Progenitor cell of endocrine pancreas (in vitro differentiated cells): ENCODE results near the gene DNAJC18. TPM values are rescaled to one million over a fixed set of nuclear protein-coding genes. Genes with fewer than 3 reads are reported as not detected.

Experiments
- DNase-seq: peaks from one replicate; pipeline ENCODE4 v3.0.0; 2021; ENCODE audit warnings: low spot score; ENCODE audit not compliant: unreplicated experiment
- H3K27ac Mint-ChIP-seq: 2 replicates; pipeline ENCODE4 v1.8.0; 2021; ENCODE audit warnings: mild to moderate bottlenecking, moderate library complexity, mixed read lengths
- H3K27me3 Mint-ChIP-seq: 2 replicates; pipeline ENCODE4 v1.8.0; 2021; ENCODE audit warnings: mixed read lengths
- H3K36me3 Mint-ChIP-seq: 2 replicates; pipeline ENCODE4 v1.8.0; 2022; ENCODE audit warnings: mixed read lengths; ENCODE audit not compliant: insufficient read depth
- H3K4me1 Mint-ChIP-seq: 2 replicates; pipeline ENCODE4 v1.8.0; 2021; ENCODE audit warnings: low read depth, mixed read lengths
- H3K4me3 Mint-ChIP-seq: 2 replicates; pipeline ENCODE4 v1.8.0; 2021; ENCODE audit warnings: low read depth, mild to moderate bottlenecking, moderate library complexity, mixed read lengths
- H3K9me3 Mint-ChIP-seq: 2 replicates; pipeline ENCODE4 v1.8.0; 2021; ENCODE audit warnings: low read depth, mixed read lengths
- total RNA-seq: library from RNA; stranded (reverse); gene quantifications from 2 replicates; pipeline ENCODE4 v1.2.1, GENCODE V29; 2021
- TF ChIP-seq, protein P1 (sequence below): fragments of 200-600 bp; sonication (generic); IDR thresholded peaks from one replicate; pipeline ENCODE4 v1.5.0; 2021; ENCODE audit warnings: antibody characterized with exemption, mild to moderate bottlenecking; ENCODE audit not compliant: unreplicated experiment

DNAJC18 gene
- total RNA-seq, 1 donor from 2014 or later: 23.3 TPM

DNA sequence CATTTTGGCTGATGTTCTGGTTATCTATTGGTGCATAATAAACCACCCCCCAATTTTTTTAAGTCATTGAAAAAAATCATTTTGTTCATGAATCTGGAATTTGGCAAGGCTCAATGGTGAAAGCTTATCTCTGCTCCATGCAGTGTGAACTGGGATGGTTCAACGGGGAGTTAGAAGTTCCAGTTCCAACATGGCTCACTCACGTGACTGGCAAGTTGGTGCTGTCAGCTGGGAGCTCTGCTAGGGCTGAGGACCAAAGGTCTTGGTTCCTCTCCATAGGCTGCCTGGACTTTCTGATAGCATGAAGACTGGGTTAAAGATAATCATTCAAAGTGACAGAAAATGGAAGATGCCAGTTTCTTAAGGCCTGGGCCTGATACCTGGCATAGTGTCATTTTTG lies 32.4 kb downstream of the DNAJC18 start:
- Mint-ChIP-seq H3K36me3 (no peaks in the 10 kb centered on the region), H3K9me3 (no peaks in the 10 kb centered on the region), H3K4me1 (peaks cover 13% of the 10 kb centered on the region), H3K27ac (no peak overlapping the region), H3K27me3 (no peaks in the 10 kb centered on the region), H3K4me3 (no peak overlapping the region)
- TF ChIP-seq, protein P1, sequence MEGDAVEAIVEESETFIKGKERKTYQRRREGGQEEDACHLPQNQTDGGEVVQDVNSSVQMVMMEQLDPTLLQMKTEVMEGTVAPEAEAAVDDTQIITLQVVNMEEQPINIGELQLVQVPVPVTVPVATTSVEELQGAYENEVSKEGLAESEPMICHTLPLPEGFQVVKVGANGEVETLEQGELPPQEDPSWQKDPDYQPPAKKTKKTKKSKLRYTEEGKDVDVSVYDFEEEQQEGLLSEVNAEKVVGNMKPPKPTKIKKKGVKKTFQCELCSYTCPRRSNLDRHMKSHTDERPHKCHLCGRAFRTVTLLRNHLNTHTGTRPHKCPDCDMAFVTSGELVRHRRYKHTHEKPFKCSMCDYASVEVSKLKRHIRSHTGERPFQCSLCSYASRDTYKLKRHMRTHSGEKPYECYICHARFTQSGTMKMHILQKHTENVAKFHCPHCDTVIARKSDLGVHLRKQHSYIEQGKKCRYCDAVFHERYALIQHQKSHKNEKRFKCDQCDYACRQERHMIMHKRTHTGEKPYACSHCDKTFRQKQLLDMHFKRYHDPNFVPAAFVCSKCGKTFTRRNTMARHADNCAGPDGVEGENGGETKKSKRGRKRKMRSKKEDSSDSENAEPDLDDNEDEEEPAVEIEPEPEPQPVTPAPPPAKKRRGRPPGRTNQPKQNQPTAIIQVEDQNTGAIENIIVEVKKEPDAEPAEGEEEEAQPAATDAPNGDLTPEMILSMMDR: no peak
- DNase-seq: no peak

DNA sequence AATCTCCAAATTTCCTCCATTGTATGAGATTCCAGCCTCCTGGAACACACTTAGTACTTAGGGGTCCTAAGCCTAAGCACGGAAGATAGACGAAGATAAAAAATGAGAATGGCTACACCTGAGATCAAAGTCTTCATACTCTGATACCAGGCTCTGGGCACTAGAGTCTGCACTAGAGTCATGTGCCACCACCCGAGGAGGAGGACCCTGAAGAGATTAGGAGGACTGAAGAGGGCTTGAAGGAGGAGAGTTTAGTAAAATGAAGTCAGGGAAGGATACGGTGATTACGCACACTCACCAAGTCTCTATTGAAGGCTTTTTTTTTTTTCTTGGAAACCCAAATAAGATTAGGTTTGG lies 34.9 kb downstream of the DNAJC18 start:
- no peaks in the 10 kb centered on the region for H3K27me3 Mint-ChIP-seq
- no peaks in the 10 kb centered on the region for H3K9me3 Mint-ChIP-seq
- peak overlapping the region; percentile 98 for H3K4me3 Mint-ChIP-seq
- peaks cover 13% of the 10 kb centered on the region for H3K4me1 Mint-ChIP-seq
- TF ChIP-seq, protein P1: no peak
- DNase-seq: no peak
- H3K27ac Mint-ChIP-seq: peak overlapping the region; percentile 99
- peaks cover 2% of the 10 kb centered on the region for H3K36me3 Mint-ChIP-seq

DNA sequence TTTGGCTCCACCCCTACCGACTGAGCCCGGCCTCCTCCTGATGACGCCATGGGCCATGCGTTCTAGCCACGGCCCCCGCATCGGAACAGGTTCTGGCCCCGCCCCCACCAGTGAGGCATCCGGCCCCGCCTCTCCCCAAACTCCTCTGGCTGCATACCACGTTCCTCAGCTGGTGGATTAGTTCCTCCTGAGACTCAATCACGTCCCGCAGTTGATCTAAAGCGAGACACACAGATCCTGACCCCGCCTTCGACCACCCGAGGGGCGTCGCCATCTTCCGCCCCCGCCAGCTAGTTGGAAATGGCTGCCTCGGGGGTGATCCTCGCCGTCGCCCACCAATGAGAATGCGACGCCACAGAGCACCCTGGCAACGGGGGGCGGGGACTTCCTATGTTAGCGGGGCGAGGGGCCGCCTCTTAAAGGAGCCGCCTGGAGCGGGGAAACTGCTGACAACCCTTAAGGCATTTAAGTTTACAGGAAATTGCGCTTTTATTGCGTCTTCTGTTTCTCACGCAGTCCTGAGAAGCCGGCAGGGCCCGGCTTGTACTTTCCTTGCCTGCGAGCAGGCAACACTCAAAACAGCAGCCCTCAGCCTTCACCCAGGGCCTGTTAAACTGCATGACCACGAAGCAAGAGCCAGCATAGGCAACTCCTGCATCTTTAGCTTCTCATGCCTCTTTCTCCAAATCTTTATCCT lies 35.4 kb downstream of the DNAJC18 start, which contains the start of gene SPATA24:
Gene SPATA24 (minus strand): TSS at position 303 of the 697 bp plus-strand sequence. CDS start 29 bp downstream, at position 274.
- peak; percentile 91 for DNase-seq
- H3K27ac Mint-ChIP-seq: peak within 1 kb of the TSS; percentile 99
- H3K9me3 Mint-ChIP-seq: no peaks in the 10 kb centered on the region
- peaks cover 2% of the 10 kb centered on the region for H3K36me3 Mint-ChIP-seq
- no peaks in the 10 kb centered on the region for H3K27me3 Mint-ChIP-seq
- H3K4me3 Mint-ChIP-seq: peak within 1 kb of the TSS; percentile 98
- H3K4me1 Mint-ChIP-seq: peaks cover 13% of the 10 kb centered on the region
- TF ChIP-seq, protein P1: no peak

DNA sequence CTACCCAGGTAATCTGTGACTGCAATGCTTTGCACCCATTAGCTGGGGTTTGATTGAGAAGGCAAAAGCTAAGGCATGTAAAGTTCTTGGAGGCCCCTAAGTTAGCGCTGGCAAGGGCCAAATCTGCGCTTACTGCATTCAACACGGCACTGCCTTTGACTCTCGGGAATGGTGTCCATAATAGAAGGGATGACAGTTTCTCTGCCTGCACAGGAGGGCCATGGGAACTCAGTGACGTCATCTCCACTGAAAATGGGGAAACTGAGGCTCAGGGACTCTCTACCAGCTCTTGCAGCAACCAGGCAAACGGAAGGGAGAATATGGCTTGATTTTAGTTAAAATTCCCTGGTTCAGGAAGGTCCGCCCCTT lies 35.9 kb downstream of the DNAJC18 start:
- Mint-ChIP-seq H3K4me3 (peak overlapping the region; percentile 98), H3K9me3 (no peaks in the 10 kb centered on the region), H3K27ac (peak overlapping the region; percentile 99), H3K27me3 (no peaks in the 10 kb centered on the region), H3K36me3 (peaks cover 2% of the 10 kb centered on the region), H3K4me1 (peaks cover 13% of the 10 kb centered on the region)
- TF ChIP-seq, protein P1: no peak
- no peak for DNase-seq

DNA sequence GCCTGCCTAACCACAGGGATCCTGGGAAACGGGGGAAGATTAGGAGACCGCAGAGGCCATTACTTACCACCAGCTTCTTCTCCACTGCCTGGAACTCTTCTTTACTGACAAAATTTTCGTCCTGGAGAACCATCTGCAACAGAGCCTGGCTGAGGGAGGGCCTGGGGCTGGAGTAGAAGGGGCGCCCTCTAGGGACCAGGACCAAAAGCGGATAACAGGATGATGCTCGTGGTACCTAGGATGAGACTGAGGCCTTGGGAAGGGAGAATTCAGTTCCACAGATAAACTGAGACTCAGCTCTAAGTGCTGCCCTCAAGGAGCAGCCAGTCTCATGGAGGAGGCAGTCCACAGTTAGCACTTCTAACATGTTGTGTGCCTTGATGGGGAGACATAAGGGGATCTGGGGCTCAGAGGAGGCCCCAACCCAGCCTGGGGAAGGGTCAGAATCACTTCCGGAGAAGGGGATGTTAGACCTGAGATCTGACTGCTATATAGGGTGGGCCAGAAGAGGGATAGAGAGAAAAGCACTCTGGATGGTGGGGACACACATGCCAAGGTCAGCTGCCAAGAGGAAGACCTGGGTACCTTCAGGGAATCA lies 36.7 kb downstream of the DNAJC18 start:
- Mint-ChIP-seq H3K4me1 (peaks cover 13% of the 10 kb centered on the region), H3K9me3 (no peaks in the 10 kb centered on the region), H3K4me3 (peak overlapping the region; percentile 98), H3K27ac (peak overlapping the region; percentile 99), H3K27me3 (no peaks in the 10 kb centered on the region), H3K36me3 (peaks cover 2% of the 10 kb centered on the region)
- TF ChIP-seq, protein P1: peak; percentile 43
- DNase-seq: no peak
